HEK293 (cell line): Measurements from ENCODE around the gene LRRFIP1.

Source experiments
- CTCF ChIA-PET: fragments of 350-600 bp; formaldehyde crosslinking; extraction: SDS; loops from one replicate; lab custom pipeline; 2021; ENCODE audit warnings: antibody characterized with exemption; lab: Yijun Ruan, JAX
- POLR2A ChIA-PET: fragments of 300-600 bp; formaldehyde crosslinking; extraction: SDS; loops from one replicate; lab custom pipeline; 2020; ENCODE audit warnings: antibody characterized with exemption, inconsistent platforms; lab: Yijun Ruan, JAX
- H3K27ac ChIP-seq: fragments of 200-500 bp; sonication (Bioruptor generic); 2 replicates; pipeline ENCODE4 v1.5.1; 2014; ENCODE audit warnings: low read depth, low read length, control low read depth, inconsistent platforms; ENCODE audit errors: extremely low read depth
- H3K36me3 ChIP-seq, 2 experiments: fragments of 200-500 bp in 1 of 2; sonication (Bioruptor generic) in 1 of 2; 1 replicate in 1 of 2; 2 replicates in 1 of 2; pipeline ENCODE4 v1.5.1; 2014 to 2017; ENCODE audit warnings: inconsistent platforms in 2 of 2, low read length in 2 of 2; ENCODE audit not compliant: control insufficient read depth in 2 of 2, insufficient read depth in 1 of 2
- H3K4me1 ChIP-seq: fragments of 200-500 bp; sonication (Bioruptor generic); 2 replicates; pipeline ENCODE4 v1.5.1; 2014; ENCODE audit warnings: mild to moderate bottlenecking, low read length, inconsistent platforms; ENCODE audit not compliant: control insufficient read depth, insufficient read depth
- H3K4me3 ChIP-seq: 2 replicates; pipeline ENCODE4 v1.5.1; 2011; ENCODE audit warnings: low read depth, mild to moderate bottlenecking, control low read depth, low read length, moderate library complexity
- H3K9me3 ChIP-seq: fragments of 200-500 bp; sonication (Bioruptor generic); 2 replicates; pipeline ENCODE4 v1.5.1; 2014; ENCODE audit warnings: low read depth, low read length, inconsistent platforms; ENCODE audit not compliant: control insufficient read depth, insufficient read depth
- KLF7 ChIP-seq: fragments of 450-650 bp; formaldehyde crosslinking; IDR thresholded peaks from 2 replicates; pipeline ENCODE4 v1.5.1; 2016; ENCODE audit warnings: missing biosample characterization, missing genetic modification characterization, borderline replicate concordance
- OVOL3 ChIP-seq: fragments of 450-650 bp; formaldehyde crosslinking; IDR thresholded peaks from 2 replicates; pipeline ENCODE4 v1.5.1; 2016; ENCODE audit warnings: missing biosample characterization, missing genetic modification characterization
- ZNF112 ChIP-seq: fragments of 450-650 bp; formaldehyde crosslinking; IDR thresholded peaks from 2 replicates; pipeline ENCODE4 v1.5.0; 2017; ENCODE audit warnings: missing biosample characterization, missing genetic modification characterization
- ZNF16 ChIP-seq: fragments of 450-650 bp; formaldehyde crosslinking; IDR thresholded peaks from 2 replicates; pipeline ENCODE4 v1.5.1; 2016; ENCODE audit warnings: low read depth, missing biosample characterization, missing genetic modification characterization
- ZNF2 ChIP-seq: fragments of 450-650 bp; formaldehyde crosslinking; IDR thresholded peaks from 2 replicates; pipeline ENCODE4 v1.5.1; 2016; ENCODE audit warnings: missing biosample characterization, missing genetic modification characterization
- ZNF23 ChIP-seq: fragments of 450-650 bp; formaldehyde crosslinking; IDR thresholded peaks from 2 replicates; pipeline ENCODE4 v1.5.1; 2016; ENCODE audit warnings: missing biosample characterization, missing genetic modification characterization, borderline replicate concordance
- ZNF311 ChIP-seq: fragments of 450-650 bp; formaldehyde crosslinking; IDR thresholded peaks from 2 replicates; pipeline ENCODE4 v1.5.1; 2017; ENCODE audit warnings: missing biosample characterization, missing genetic modification characterization, borderline replicate concordance
- ZNF394 ChIP-seq: fragments of 450-650 bp; formaldehyde crosslinking; IDR thresholded peaks from 2 replicates; pipeline ENCODE4 v1.5.1; 2016; ENCODE audit warnings: missing biosample characterization, missing genetic modification characterization, mild to moderate bottlenecking, moderate library complexity, borderline replicate concordance
- ZNF416 ChIP-seq: fragments of 450-650 bp; formaldehyde crosslinking; IDR thresholded peaks from 2 replicates; pipeline ENCODE4 v1.5.1; 2016; ENCODE audit warnings: missing biosample characterization, missing genetic modification characterization
- ZNF549 ChIP-seq: fragments of 450-650 bp; IDR thresholded peaks from 2 replicates; pipeline ENCODE4 v1.5.1; 2018; ENCODE audit warnings: missing biosample characterization, missing genetic modification characterization, mild to moderate bottlenecking, inconsistent platforms, moderate library complexity
- ZNF560 ChIP-seq: fragments of 450-650 bp; formaldehyde crosslinking; IDR thresholded peaks from 2 replicates; pipeline ENCODE4 v1.5.1; 2017; ENCODE audit warnings: missing biosample characterization, missing genetic modification characterization, borderline replicate concordance
- ZNF623 ChIP-seq: fragments of 450-650 bp; formaldehyde crosslinking; IDR thresholded peaks from 2 replicates; pipeline ENCODE4 v1.5.1; 2016; ENCODE audit warnings: missing biosample characterization, missing genetic modification characterization
- ZNF658 ChIP-seq: fragments of 450-650 bp; formaldehyde crosslinking; IDR thresholded peaks from 2 replicates; pipeline ENCODE4; 2016; ENCODE audit warnings: missing biosample characterization, missing genetic modification characterization
- ZNF664 ChIP-seq: fragments of 450-650 bp; formaldehyde crosslinking; IDR thresholded peaks from 2 replicates; pipeline ENCODE4 v1.5.1; 2016; ENCODE audit warnings: missing biosample characterization, missing genetic modification characterization
- ZNF670 ChIP-seq: fragments of 450-650 bp; formaldehyde crosslinking; IDR thresholded peaks from 2 replicates; pipeline ENCODE4 v1.5.1; 2016; ENCODE audit warnings: missing biosample characterization, missing genetic modification characterization, low read depth
- ZNF76 ChIP-seq: fragments of 450-650 bp; formaldehyde crosslinking; IDR thresholded peaks from 2 replicates; pipeline ENCODE4; 2016; ENCODE audit warnings: low read depth, missing biosample characterization, missing genetic modification characterization, borderline replicate concordance
- ZNF768 ChIP-seq: fragments of 450-650 bp; formaldehyde crosslinking; IDR thresholded peaks from 2 replicates; pipeline ENCODE4 v1.5.1; 2018; ENCODE audit warnings: missing biosample characterization, mild to moderate bottlenecking, missing genetic modification characterization
- ZSCAN30 ChIP-seq: fragments of 450-650 bp; IDR thresholded peaks from 2 replicates; pipeline ENCODE4 v1.5.1; 2018; ENCODE audit warnings: missing biosample characterization, mild to moderate bottlenecking, missing genetic modification characterization, moderate library complexity
- TF ChIP-seq, protein P1 (sequence below): fragments of 450-650 bp; formaldehyde crosslinking; IDR thresholded peaks from 2 replicates; pipeline ENCODE4 v1.5.1; 2016; ENCODE audit warnings: missing biosample characterization, missing genetic modification characterization
- TF ChIP-seq, protein P2 (sequence below): fragments of 450-650 bp; formaldehyde crosslinking; IDR thresholded peaks from 2 replicates; pipeline ENCODE4 v1.5.1; 2016; ENCODE audit warnings: missing biosample characterization, missing genetic modification characterization
- TF ChIP-seq, protein P3 (sequence below): fragments of 450-650 bp; formaldehyde crosslinking; IDR thresholded peaks from 2 replicates; pipeline ENCODE4 v1.5.1; 2016; ENCODE audit warnings: missing biosample characterization, missing genetic modification characterization
- TF ChIP-seq, protein P4 (sequence below): fragments of 450-650 bp; formaldehyde crosslinking; IDR thresholded peaks from 2 replicates; pipeline ENCODE4 v1.5.1; 2016; ENCODE audit warnings: missing biosample characterization, missing genetic modification characterization, borderline replicate concordance
- TF ChIP-seq, protein P5 (sequence below): fragments of 450-650 bp; formaldehyde crosslinking; IDR thresholded peaks from 2 replicates; pipeline ENCODE4 v1.5.1; 2016; ENCODE audit warnings: missing biosample characterization, missing genetic modification characterization
- TF ChIP-seq, protein P6 (sequence below): fragments of 450-650 bp; formaldehyde crosslinking; IDR thresholded peaks from 2 replicates; pipeline ENCODE4 v1.5.1; 2017; ENCODE audit warnings: missing biosample characterization, missing genetic modification characterization
- TF ChIP-seq, protein P7 (sequence below): fragments of 450-650 bp; formaldehyde crosslinking; IDR thresholded peaks from 2 replicates; pipeline ENCODE4 v1.5.1; 2016; ENCODE audit warnings: missing biosample characterization, missing genetic modification characterization

Gene LRRFIP1

DNA sequence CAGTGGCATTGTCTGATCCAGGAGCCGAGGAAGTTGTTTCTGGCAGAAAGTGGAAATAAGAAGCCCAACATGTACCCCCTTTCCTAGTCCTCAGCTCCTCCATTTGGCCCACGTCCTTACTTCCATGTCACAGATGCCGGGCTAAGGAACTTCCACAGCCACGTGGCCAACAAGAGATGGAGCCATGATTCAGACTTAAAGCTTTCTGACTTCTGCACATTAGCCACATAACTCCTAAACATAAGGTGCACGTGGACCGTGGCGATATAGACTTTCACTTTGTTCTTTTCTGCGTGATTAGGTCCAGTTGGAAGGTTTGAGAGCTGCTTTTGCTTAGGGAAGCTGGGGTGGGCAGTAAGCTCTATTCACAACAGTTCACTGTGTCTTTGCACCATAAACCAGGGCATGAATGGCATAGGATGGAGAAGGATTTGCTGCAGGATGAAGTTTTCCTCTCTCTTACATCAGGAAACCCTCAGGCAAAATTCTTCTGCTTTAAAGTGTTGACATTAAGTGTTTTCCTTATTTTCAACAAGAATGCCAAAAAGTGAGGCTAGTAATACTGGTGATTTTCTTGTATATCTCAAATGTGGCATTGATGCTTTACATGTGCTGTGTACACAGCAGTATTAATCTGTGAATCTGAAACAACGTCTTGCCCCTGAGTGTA is 109.9 kb downstream of the LRRFIP1 start:
- H3K4me3 ChIP-seq, result no peak overlapping the region
- peaks cover 0 to 13% of the 10 kb centered on the region in 2 experiments; a peak in 1 of 3 replicates for H3K36me3 ChIP-seq
- no peaks in the 10 kb centered on the region for H3K9me3 ChIP-seq
- TF ChIP-seq ZSCAN30 (tag by site-specific recombination) (no peak), ZNF2 (no peak), ZNF670 (tag by site-specific recombination) (no peak), ZNF560 (tag by site-specific recombination) (no peak), ZNF664 (tag by site-specific recombination) (no peak), ZNF416 (tag by site-specific recombination) (no peak), OVOL3 (tag by site-specific recombination) (no peak), ZNF394 (tag by site-specific recombination) (no peak), ZNF112 (tag by site-specific recombination) (no peak), ZNF23 (no peak), ZNF16 (tag by site-specific recombination) (no peak)
- TF ChIP-seq, protein P1, sequence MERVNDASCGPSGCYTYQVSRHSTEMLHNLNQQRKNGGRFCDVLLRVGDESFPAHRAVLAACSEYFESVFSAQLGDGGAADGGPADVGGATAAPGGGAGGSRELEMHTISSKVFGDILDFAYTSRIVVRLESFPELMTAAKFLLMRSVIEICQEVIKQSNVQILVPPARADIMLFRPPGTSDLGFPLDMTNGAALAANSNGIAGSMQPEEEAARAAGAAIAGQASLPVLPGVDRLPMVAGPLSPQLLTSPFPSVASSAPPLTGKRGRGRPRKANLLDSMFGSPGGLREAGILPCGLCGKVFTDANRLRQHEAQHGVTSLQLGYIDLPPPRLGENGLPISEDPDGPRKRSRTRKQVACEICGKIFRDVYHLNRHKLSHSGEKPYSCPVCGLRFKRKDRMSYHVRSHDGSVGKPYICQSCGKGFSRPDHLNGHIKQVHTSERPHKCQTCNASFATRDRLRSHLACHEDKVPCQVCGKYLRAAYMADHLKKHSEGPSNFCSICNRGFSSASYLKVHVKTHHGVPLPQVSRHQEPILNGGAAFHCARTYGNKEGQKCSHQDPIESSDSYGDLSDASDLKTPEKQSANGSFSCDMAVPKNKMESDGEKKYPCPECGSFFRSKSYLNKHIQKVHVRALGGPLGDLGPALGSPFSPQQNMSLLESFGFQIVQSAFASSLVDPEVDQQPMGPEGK (tag by site-specific recombination), result no peak
- TF ChIP-seq, protein P2, sequence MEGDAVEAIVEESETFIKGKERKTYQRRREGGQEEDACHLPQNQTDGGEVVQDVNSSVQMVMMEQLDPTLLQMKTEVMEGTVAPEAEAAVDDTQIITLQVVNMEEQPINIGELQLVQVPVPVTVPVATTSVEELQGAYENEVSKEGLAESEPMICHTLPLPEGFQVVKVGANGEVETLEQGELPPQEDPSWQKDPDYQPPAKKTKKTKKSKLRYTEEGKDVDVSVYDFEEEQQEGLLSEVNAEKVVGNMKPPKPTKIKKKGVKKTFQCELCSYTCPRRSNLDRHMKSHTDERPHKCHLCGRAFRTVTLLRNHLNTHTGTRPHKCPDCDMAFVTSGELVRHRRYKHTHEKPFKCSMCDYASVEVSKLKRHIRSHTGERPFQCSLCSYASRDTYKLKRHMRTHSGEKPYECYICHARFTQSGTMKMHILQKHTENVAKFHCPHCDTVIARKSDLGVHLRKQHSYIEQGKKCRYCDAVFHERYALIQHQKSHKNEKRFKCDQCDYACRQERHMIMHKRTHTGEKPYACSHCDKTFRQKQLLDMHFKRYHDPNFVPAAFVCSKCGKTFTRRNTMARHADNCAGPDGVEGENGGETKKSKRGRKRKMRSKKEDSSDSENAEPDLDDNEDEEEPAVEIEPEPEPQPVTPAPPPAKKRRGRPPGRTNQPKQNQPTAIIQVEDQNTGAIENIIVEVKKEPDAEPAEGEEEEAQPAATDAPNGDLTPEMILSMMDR (tag by site-specific recombination), result no peak
- TF ChIP-seq, protein P3, sequence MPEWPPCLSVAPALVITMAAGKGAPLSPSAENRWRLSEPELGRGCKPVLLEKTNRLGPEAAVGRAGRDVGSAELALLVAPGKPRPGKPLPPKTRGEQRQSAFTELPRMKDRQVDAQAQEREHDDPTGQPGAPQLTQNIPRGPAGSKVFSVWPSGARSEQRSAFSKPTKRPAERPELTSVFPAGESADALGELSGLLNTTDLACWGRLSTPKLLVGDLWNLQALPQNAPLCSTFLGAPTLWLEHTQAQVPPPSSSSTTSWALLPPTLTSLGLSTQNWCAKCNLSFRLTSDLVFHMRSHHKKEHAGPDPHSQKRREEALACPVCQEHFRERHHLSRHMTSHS (tag by site-specific recombination), result no peak
- TF ChIP-seq, protein P4, sequence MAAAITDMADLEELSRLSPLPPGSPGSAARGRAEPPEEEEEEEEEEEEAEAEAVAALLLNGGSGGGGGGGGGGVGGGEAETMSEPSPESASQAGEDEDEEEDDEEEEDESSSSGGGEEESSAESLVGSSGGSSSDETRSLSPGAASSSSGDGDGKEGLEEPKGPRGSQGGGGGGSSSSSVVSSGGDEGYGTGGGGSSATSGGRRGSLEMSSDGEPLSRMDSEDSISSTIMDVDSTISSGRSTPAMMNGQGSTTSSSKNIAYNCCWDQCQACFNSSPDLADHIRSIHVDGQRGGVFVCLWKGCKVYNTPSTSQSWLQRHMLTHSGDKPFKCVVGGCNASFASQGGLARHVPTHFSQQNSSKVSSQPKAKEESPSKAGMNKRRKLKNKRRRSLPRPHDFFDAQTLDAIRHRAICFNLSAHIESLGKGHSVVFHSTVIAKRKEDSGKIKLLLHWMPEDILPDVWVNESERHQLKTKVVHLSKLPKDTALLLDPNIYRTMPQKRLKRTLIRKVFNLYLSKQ, result no peak
- POLR2A ChIA-PET, result no interaction called here
- no peak overlapping the region for H3K27ac ChIP-seq
- CTCF ChIA-PET, result interaction anchor here (0.6 to 6.2 kb wide), 3 partner anchors 8 to 164 kb away, joined by 3 to 35 read pairs (median 3); no protein-coding TSS in a partner anchor
- peaks cover 13% of the 10 kb centered on the region for H3K4me1 ChIP-seq

DNA sequence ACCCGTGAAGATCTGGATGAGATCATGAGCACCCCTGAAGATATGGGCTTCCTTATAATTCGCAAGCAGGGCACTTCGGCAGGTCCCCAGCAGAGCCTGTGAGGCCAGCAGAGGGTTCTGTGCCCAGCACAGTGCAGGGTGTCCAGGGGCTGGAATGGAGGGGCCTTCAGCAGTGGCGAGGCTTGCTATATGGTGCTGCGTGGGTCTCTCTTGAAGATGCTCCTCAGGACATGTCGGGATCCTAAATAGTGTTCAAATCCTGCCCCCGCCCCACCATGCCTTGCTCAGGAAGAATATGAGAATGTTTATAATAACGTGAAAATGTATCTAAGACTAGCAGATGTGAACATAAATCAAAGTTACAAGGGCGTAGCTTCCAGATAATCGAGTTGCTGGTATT is 110.9 kb downstream of the LRRFIP1 start:
- no peak overlapping the region for H3K27ac ChIP-seq
- H3K9me3 ChIP-seq, result no peaks in the 10 kb centered on the region
- no peak overlapping the region for H3K4me3 ChIP-seq
- peaks cover 7% of the 10 kb centered on the region for H3K4me1 ChIP-seq
- ChIA-PET POLR2A (no interaction called here), CTCF (no interaction called here)
- peaks cover 0 to 13% of the 10 kb centered on the region in 2 experiments; a peak in 1 of 3 replicates for H3K36me3 ChIP-seq
- TF ChIP-seq, protein P5, sequence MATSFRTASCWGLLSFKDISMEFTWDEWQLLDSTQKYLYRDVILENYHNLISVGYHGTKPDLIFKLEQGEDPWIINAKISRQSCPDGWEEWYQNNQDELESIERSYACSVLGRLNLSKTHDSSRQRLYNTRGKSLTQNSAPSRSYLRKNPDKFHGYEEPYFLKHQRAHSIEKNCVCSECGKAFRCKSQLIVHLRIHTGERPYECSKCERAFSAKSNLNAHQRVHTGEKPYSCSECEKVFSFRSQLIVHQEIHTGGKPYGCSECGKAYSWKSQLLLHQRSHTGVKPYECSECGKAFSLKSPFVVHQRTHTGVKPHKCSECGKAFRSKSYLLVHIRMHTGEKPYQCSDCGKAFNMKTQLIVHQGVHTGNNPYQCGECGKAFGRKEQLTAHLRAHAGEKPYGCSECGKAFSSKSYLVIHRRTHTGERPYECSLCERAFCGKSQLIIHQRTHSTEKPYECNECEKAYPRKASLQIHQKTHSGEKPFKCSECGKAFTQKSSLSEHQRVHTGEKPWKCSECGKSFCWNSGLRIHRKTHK (tag by site-specific recombination), result no peak
- TF ChIP-seq ZNF768 (tag by site-specific recombination) (no peak), KLF7 (no peak), ZNF549 (tag by site-specific recombination) (no peak), ZNF623 (no peak), ZNF658 (tag by site-specific recombination) (no peak), ZNF76 (tag by site-specific recombination) (no peak), ZNF311 (tag by site-specific recombination) (no peak)
- TF ChIP-seq, protein P6, sequence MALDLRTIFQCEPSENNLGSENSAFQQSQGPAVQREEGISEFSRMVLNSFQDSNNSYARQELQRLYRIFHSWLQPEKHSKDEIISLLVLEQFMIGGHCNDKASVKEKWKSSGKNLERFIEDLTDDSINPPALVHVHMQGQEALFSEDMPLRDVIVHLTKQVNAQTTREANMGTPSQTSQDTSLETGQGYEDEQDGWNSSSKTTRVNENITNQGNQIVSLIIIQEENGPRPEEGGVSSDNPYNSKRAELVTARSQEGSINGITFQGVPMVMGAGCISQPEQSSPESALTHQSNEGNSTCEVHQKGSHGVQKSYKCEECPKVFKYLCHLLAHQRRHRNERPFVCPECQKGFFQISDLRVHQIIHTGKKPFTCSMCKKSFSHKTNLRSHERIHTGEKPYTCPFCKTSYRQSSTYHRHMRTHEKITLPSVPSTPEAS (tag by site-specific recombination), result no peak
- TF ChIP-seq, protein P7, sequence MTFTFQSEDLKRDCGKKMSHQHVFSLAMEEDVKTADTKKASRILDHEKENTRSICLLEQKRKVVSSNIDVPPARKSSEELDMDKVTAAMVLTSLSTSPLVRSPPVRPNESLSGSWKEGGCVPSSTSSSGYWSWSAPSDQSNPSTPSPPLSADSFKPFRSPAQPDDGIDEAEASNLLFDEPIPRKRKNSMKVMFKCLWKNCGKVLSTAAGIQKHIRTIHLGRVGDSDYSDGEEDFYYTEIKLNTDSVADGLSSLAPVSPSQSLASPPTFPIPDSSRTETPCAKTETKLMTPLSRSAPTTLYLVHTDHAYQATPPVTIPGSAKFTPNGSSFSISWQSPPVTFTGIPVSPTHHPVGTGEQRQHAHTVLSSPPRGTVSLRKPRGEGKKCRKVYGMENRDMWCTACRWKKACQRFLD (tag by site-specific recombination), result no peak
